Mesenchymal stem cell (in vitro differentiated cells and primary cell): Measurements from ENCODE around the gene SYNGR3.

Experiments used
- DNase-seq: peaks from one replicate; pipeline ENCODE4 v3.0.0-alpha.2; 2013
- H2AFZ ChIP-seq: one replicate; pipeline ENCODE4 v1.6.1; 2013; ENCODE audit warnings: low read depth, mild to moderate bottlenecking, control low read depth, inconsistent platforms, low read length, moderate library complexity
- H2AK5ac ChIP-seq: 2 replicates; pipeline ENCODE4 v1.6.1; 2013; ENCODE audit warnings: low read length, moderate library complexity, mild to moderate bottlenecking, inconsistent platforms; ENCODE audit not compliant: severe bottlenecking
- H2BK120ac ChIP-seq: one replicate; pipeline ENCODE4 v1.6.1; 2013; ENCODE audit warnings: low read depth, mild to moderate bottlenecking, inconsistent platforms, low read length, moderate library complexity
- H2BK12ac ChIP-seq, 2 experiments: one replicate each; pipeline ENCODE4 v1.6.1; 2013; ENCODE audit warnings: inconsistent platforms in 2 of 2, low read length in 2 of 2, mild to moderate bottlenecking in 2 of 2, moderate library complexity in 2 of 2, control low read depth in 1 of 2
- H2BK15ac ChIP-seq: one replicate; pipeline ENCODE4 v1.6.1; 2013; ENCODE audit warnings: mild to moderate bottlenecking, low read depth, inconsistent platforms; ENCODE audit not compliant: poor library complexity, severe bottlenecking
- H2BK5ac ChIP-seq: 2 replicates; pipeline ENCODE4 v1.6.1; 2013; ENCODE audit warnings: low read depth, mild to moderate bottlenecking, low read length, control low read depth, inconsistent platforms; ENCODE audit not compliant: poor library complexity, severe bottlenecking
- H3K14ac ChIP-seq, 2 experiments: one replicate each; pipeline ENCODE4 v1.6.1; 2013; ENCODE audit warnings: inconsistent platforms in 2 of 2, low read length in 2 of 2, control low read depth in 1 of 2, mild to moderate bottlenecking in 1 of 2, moderate library complexity in 1 of 2
- H3K18ac ChIP-seq, 2 experiments: one replicate each; pipeline ENCODE4 v1.6.1; 2013; ENCODE audit warnings: inconsistent platforms in 2 of 2, low read length in 2 of 2, control low read depth in 1 of 2, low read depth in 1 of 2, mild to moderate bottlenecking in 1 of 2
- H3K23ac ChIP-seq, 2 experiments: one replicate each; pipeline ENCODE4 v1.6.1; 2013; ENCODE audit warnings: inconsistent platforms in 2 of 2, low read length in 2 of 2, mild to moderate bottlenecking in 2 of 2, moderate library complexity in 2 of 2, control low read depth in 1 of 2
- H3K27ac ChIP-seq: 2 replicates; pipeline ENCODE4 v1.5.1; 2013; ENCODE audit warnings: mild to moderate bottlenecking, moderate library complexity, low read length, control low read depth, inconsistent platforms; ENCODE audit not compliant: poor library complexity, severe bottlenecking
- H3K27me3 ChIP-seq, 2 experiments: 2 replicates each; pipeline versions ENCODE4 v1.6.1 to v1.7.0; 2013; ENCODE audit warnings: low read length in 2 of 2, mild to moderate bottlenecking in 2 of 2, moderate library complexity in 2 of 2, control low read depth in 1 of 2, inconsistent platforms in 1 of 2; ENCODE audit not compliant: control insufficient read depth in 1 of 2, insufficient read depth in 1 of 2
- H3K36me3 ChIP-seq, 2 experiments: 2 replicates each; pipeline versions ENCODE4 v1.6.1 to v1.7.0; 2013; ENCODE audit warnings: low read length in 2 of 2, control low read depth in 1 of 2, inconsistent platforms in 1 of 2, low read depth in 1 of 2, mild to moderate bottlenecking in 1 of 2; ENCODE audit not compliant: insufficient read depth in 2 of 2, control insufficient read depth in 1 of 2
- H3K4ac ChIP-seq, 2 experiments: one replicate each; pipeline ENCODE4 v1.6.1; 2013; ENCODE audit warnings: inconsistent platforms in 2 of 2, low read length in 2 of 2, mild to moderate bottlenecking in 2 of 2, moderate library complexity in 2 of 2, control low read depth in 1 of 2, low read depth in 1 of 2
- H3K4me1 ChIP-seq: 2 replicates; pipeline ENCODE4 v1.6.1; 2013; ENCODE audit warnings: low read depth, low read length, control low read depth; ENCODE audit not compliant: control insufficient read depth, insufficient read depth
- H3K4me2 ChIP-seq: 2 replicates; pipeline ENCODE4 v1.6.1; 2013; ENCODE audit warnings: low read length, mild to moderate bottlenecking, inconsistent platforms; ENCODE audit not compliant: poor library complexity, severe bottlenecking
- H3K4me3 ChIP-seq, 2 experiments: 2 replicates each; pipeline versions ENCODE4 v1.5.1 to v1.7.0; 2013; ENCODE audit warnings: low read length in 2 of 2, mild to moderate bottlenecking in 2 of 2, control low read depth in 1 of 2, low read depth in 1 of 2; ENCODE audit not compliant: insufficient read depth in 1 of 2
- H3K79me1 ChIP-seq: replicated peaks from 2 replicates; pipeline ENCODE4 v1.6.1; 2013; ENCODE audit warnings: mild to moderate bottlenecking, control low read depth, low read length, inconsistent platforms; ENCODE audit not compliant: poor library complexity, severe bottlenecking
- H3K9ac ChIP-seq: 2 replicates; pipeline ENCODE4 v1.7.0; 2013; ENCODE audit warnings: mild to moderate bottlenecking, low read length, moderate library complexity
- H3K9me3 ChIP-seq: 2 replicates; pipeline ENCODE4 v1.7.0; 2013; ENCODE audit warnings: mild to moderate bottlenecking, low read length; ENCODE audit not compliant: control insufficient read depth
- H4K8ac ChIP-seq: one replicate; pipeline ENCODE4 v1.6.1; 2013; ENCODE audit warnings: inconsistent platforms, mild to moderate bottlenecking, low read length, moderate library complexity
- H4K91ac ChIP-seq: one replicate; pipeline ENCODE4 v1.6.1; 2013; ENCODE audit warnings: mild to moderate bottlenecking, low read length, inconsistent platforms
- WGBS: methylation state at CpG from one replicate; pipeline ENCODE4 v1.1.7; 2013; ENCODE audit warnings: mixed read lengths; 5-methylcytosine and 5-hydroxymethylcytosine counted together

SYNGR3 gene

DNA sequence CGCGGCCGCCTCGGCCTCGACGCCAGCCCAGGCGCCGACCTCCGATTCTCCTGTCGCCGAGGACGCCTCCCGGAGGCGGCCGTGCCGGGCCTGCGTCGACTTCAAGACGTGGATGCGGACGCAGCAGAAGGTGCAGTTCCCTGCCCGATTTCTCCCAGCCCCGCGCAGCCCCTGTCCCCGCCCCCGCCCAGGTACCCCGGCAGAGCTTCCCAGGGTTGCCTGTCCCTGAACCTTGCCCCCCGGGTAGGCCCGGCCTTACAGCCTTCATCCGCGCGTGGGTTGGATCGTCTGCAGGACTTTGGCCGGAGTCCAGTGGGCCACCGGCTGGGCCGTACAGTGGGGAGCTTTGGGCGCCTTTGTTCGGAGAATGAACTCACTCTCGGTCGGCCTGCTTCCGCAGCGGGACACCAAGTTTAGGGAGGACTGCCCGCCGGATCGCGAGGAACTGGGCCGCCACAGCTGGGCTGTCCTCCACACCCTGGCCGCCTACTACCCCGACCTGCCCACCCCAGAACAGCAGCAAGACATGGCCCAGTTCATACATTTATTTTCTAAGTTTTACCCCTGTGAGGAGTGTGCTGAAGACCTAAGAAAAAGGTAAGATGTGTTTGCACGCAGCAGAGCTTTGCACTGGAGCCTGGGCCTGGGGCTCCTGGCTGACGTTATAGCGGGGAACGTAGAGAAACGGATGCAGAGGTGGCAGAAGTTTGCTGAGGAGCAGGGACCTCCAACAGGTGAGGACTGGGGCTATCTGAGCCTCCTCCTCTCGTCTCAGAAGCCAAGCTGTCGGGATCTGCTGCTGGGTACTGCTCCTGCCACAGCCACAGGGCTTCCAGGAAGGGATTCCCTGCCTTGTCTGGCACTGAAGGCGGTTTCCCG lies 5.2 kb upstream of the SYNGR3 start:
- Histone ChIP-seq H3K4me2 (peak overlapping the region; percentile 97), H4K91ac (no peak overlapping the region), H3K79me1 (peaks cover 20% of the 10 kb centered on the region), H3K27ac (no peak overlapping the region), H3K23ac (peak overlapping the region in 1 of 2 experiments; percentile 84), H3K4me1 (peaks cover 33% of the 10 kb centered on the region), H3K36me3 (peaks cover 18 to 37% of the 10 kb centered on the region in 2 experiments), H4K8ac (peak overlapping the region; percentile 96), H3K9me3 (no peaks in the 10 kb centered on the region), H2BK120ac (peak overlapping the region; percentile 74), H3K14ac (peak overlapping the region in 1 of 2 experiments; percentile 91), H2AFZ (peak overlapping the region; percentile 84), H2BK12ac (peak overlapping the region in 1 of 2 experiments; percentile 26), H3K9ac (peak overlapping the region; percentile 89), H3K27me3 (peaks cover 45 to 47% of the 10 kb centered on the region in 2 experiments), H3K4me3 (peak overlapping the region; percentile 81 to 88), H2BK5ac (no peak overlapping the region), H3K4ac (peak overlapping the region; percentile 54 to 58), H2BK15ac (no peak overlapping the region), H3K18ac (peak overlapping the region; percentile 75 to 87), H2AK5ac (no peak overlapping the region)
- DNase-seq, result no peak
- 12% methylated on average over 46 of the region's 58 CpGs for WGBS

DNA sequence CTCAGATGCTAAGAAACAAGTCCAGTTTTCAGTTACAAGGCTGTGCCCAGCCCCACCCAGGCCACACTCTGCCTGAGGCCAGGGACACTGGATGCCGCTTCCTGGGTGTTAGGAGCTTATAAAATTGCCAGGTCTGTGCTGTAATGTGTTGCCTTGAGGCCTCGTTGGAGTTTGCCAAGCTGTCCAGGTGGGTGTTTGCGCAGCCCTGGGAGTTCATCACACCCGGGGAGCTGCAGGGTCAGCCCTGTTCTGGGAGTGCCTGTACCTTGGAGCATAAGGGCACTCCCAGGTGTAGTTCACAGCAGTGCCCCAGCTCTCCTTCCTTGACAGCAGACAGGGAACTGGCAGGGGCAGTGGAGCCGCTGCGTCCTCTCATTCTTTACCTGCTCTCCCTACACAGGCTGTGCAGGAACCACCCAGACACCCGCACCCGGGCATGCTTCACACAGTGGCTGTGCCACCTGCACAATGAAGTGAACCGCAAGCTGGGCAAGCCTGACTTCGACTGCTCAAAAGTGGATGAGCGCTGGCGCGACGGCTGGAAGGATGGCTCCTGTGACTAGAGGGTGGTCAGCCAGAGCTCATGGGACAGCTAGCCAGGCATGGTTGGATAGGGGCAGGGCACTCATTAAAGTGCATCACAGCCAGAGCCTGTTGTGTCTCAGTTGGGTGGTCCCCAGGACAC lies 4.2 kb upstream of the SYNGR3 start:
- H2BK5ac ChIP-seq, result no peak overlapping the region
- peaks cover 18 to 30% of the 10 kb centered on the region in 2 experiments for H3K36me3 ChIP-seq

GRCh38 chr16:1987198-1987597 lies 2.6 kb upstream of the SYNGR3 start:
- no peak overlapping the region for H2BK5ac ChIP-seq
- H3K9ac ChIP-seq, result no peak overlapping the region
- no peak overlapping the region for H3K18ac ChIP-seq
- no peak overlapping the region for H4K8ac ChIP-seq
- no peaks in the 10 kb centered on the region for H3K9me3 ChIP-seq
- no peak overlapping the region for H2AFZ ChIP-seq
- peaks cover 40% of the 10 kb centered on the region for H3K4me1 ChIP-seq
- no peak overlapping the region for H3K4me3 ChIP-seq
- H2BK12ac ChIP-seq, result no peak overlapping the region
- no peak overlapping the region for H3K27ac ChIP-seq
- no peak overlapping the region for H2AK5ac ChIP-seq
- H2BK15ac ChIP-seq, result no peak overlapping the region
- WGBS, result 98% methylated on average over 10 of the region's 10 CpGs
- H4K91ac ChIP-seq, result no peak overlapping the region
- no peak overlapping the region for H3K14ac ChIP-seq
- H3K36me3 ChIP-seq, result peaks cover 18 to 32% of the 10 kb centered on the region in 2 experiments
- no peak overlapping the region for H3K4ac ChIP-seq
- H3K27me3 ChIP-seq, result peaks cover 36 to 39% of the 10 kb centered on the region in 2 experiments
- peaks cover 20% of the 10 kb centered on the region for H3K79me1 ChIP-seq
- no peak for DNase-seq
- no peak overlapping the region for H3K4me2 ChIP-seq
- H2BK120ac ChIP-seq, result no peak overlapping the region
- no peak overlapping the region for H3K23ac ChIP-seq

More for the DNA sequence above, 4.2 kb upstream of the SYNGR3 start:
- no peak overlapping the region for H2AFZ ChIP-seq
- H3K23ac ChIP-seq, result no peak overlapping the region
- no peak overlapping the region for H2BK12ac ChIP-seq
- H3K4me2 ChIP-seq, result peak overlapping the region; percentile 97
- H3K4me3 ChIP-seq, result peak overlapping the region in 1 of 2 experiments; percentile 88
- H2BK15ac ChIP-seq, result no peak overlapping the region
- H3K79me1 ChIP-seq, result peaks cover 20% of the 10 kb centered on the region
- H3K4me1 ChIP-seq, result peaks cover 36% of the 10 kb centered on the region
- H3K9me3 ChIP-seq, result no peaks in the 10 kb centered on the region
- H3K14ac ChIP-seq, result peak overlapping the region in 1 of 2 experiments; percentile 22
- no peak for DNase-seq
- peak overlapping the region; percentile 89 for H3K9ac ChIP-seq
- no peak overlapping the region for H4K91ac ChIP-seq
- peaks cover 41 to 42% of the 10 kb centered on the region in 2 experiments for H3K27me3 ChIP-seq
- H2BK120ac ChIP-seq, result no peak overlapping the region
- WGBS, result 93% methylated on average over 14 of the region's 14 CpGs
- no peak overlapping the region for H3K27ac ChIP-seq
- no peak overlapping the region for H3K18ac ChIP-seq
- no peak overlapping the region for H2AK5ac ChIP-seq
- H4K8ac ChIP-seq, result no peak overlapping the region
- no peak overlapping the region for H3K4ac ChIP-seq

- Histone ChIP-seq H3K9ac (no peak overlapping the region), H3K27me3 (peaks cover 27 to 34% of the 10 kb centered on the region in 2 experiments), H3K36me3 (peaks cover 18 to 32% of the 10 kb centered on the region in 2 experiments), H2AK5ac (no peak overlapping the region), H2AFZ (no peak overlapping the region), H2BK120ac (no peak overlapping the region), H4K8ac (no peak overlapping the region), H2BK5ac (no peak overlapping the region), H3K4me2 (peak overlapping the region; percentile 63), H3K79me1 (peaks cover 20% of the 10 kb centered on the region), H3K27ac (no peak overlapping the region), H2BK15ac (no peak overlapping the region), H4K91ac (no peak overlapping the region), H3K14ac (no peak overlapping the region), H3K18ac (no peak overlapping the region), H2BK12ac (no peak overlapping the region), H3K4me1 (peaks cover 47% of the 10 kb centered on the region), H3K4ac (no peak overlapping the region), H3K4me3 (peak overlapping the region in 1 of 2 experiments; percentile 31), H3K9me3 (no peaks in the 10 kb centered on the region), H3K23ac (no peak overlapping the region)
- WGBS, result no CpG with 5 or more reads among the region's 25 CpGs
- no peak for DNase-seq
These were observed 256 bp downstream of the SYNGR3 start for GRCh38 chr16:1990101-1990350.
